Epithelial cell of esophagus (primary cell): ENCODE data around the gene ZC3H11A.
A peak's percentile ranks its signal among the peaks of the same experiment; 100 is the strongest.
"Not testable (repeated sequence)": the region's sequence is repeated elsewhere in the genome, so short reads cannot be mapped to it uniquely, and the experiment has no call there.

ENCODE experiments used
- DNase-seq: peaks from one replicate; pipeline ENCODE4 v3.0.0; 2010; ENCODE audit warnings: low read depth
- H3K4me3 ChIP-seq: 2 replicates; pipeline ENCODE4 v1.5.1; 2011; ENCODE audit warnings: mild to moderate bottlenecking, low read length, control low read depth
- CTCF ChIP-seq: IDR thresholded peaks from 2 replicates; pipeline ENCODE4 v1.5.1; 2011; ENCODE audit warnings: low read depth, mild to moderate bottlenecking, low read length, control low read depth, inconsistent platforms; ENCODE audit not compliant: insufficient read depth; ENCODE audit errors: missing control alignments

ZC3H11A gene

GRCh38 chr1:203795441-203796235, at the start of gene ZC3H11A, which contains the start of gene ZBED6:
ZC3H11A (plus strand) TSS chr1:203795623; CDS start chr1:203817071, 21,448 bp downstream.
ZBED6 (plus strand) TSS chr1:203795623; CDS start chr1:203797523, 1,900 bp downstream.
- peak within 1 kb of the TSS; percentile 94 for H3K4me3 ChIP-seq
- no peak for TF ChIP-seq CTCF
- DNase-seq, result peak; percentile 99

- DNase-seq, result no peak
- no peak overlapping the region for H3K4me3 ChIP-seq
- no peak for TF ChIP-seq CTCF
Observed at GRCh38 chr1:203746281-203746680, 49.1 kb upstream of the ZC3H11A start.

- peak; percentile 97 for DNase-seq
- peak; percentile 33 for TF ChIP-seq CTCF
- H3K4me3 ChIP-seq, result no peak overlapping the region
Observed at GRCh38 chr1:203751051-203751450, 44.4 kb upstream of the ZC3H11A start.

GRCh38 chr1:203751618-203752361, 43.6 kb upstream of the ZC3H11A start:
- not testable (repeated sequence) for DNase-seq

GRCh38 chr1:203754455-203754864, 41.0 kb upstream of the ZC3H11A start:
- DNase-seq, result peak; percentile 71
- TF ChIP-seq CTCF, result no peak
- H3K4me3 ChIP-seq, result no peak overlapping the region

More at GRCh38 chr1:203751618-203752361, 43.6 kb upstream of the ZC3H11A start:
- H3K4me3 ChIP-seq, result not testable (repeated sequence)

GRCh38 chr1:203756036-203756435, 39.4 kb upstream of the ZC3H11A start:
- no peak for DNase-seq
- TF ChIP-seq CTCF, result no peak
- H3K4me3 ChIP-seq, result no peak overlapping the region

- H3K4me3 ChIP-seq, DNase-seq: not testable (repeated sequence)
Observed at GRCh38 chr1:203758749-203759148, 36.7 kb upstream of the ZC3H11A start.

- no peak for TF ChIP-seq CTCF
Observed at GRCh38 chr1:203760506-203760905, 34.9 kb upstream of the ZC3H11A start.

GRCh38 chr1:203761958-203762357, 33.5 kb upstream of the ZC3H11A start:
- H3K4me3 ChIP-seq, DNase-seq: not testable (repeated sequence)

More at GRCh38 chr1:203760506-203760905, 34.9 kb upstream of the ZC3H11A start:
- DNase-seq, result no peak
- no peak overlapping the region for H3K4me3 ChIP-seq
